Activated CD4-positive, alpha-beta T cell treated with anti-CD3 and anti-CD28 coated beads, Interleukin-2, Interleukin-4, amounts not matched to agents 100 ng/mL and 50 ng/mL, durations not matched to agents 16 hours and 8 hours (primary cell): ENCODE results near the gene CPTP.
A peak's percentile ranks its signal among the peaks of the same experiment; 100 is the strongest.

Source experiments
- DNase-seq: peaks from one replicate; pipeline ENCODE4 v3.0.0-alpha.2; 2020; ENCODE audit warnings: low spot score

CPTP gene

GRCh38 chr1:1336446-1336845 lies 11.8 kb downstream of the CPTP start:
- no peak for DNase-seq

GRCh38 chr1:1336931-1337792 lies 12.6 kb downstream of the CPTP start:
- no peak for DNase-seq

GRCh38 chr1:1337793-1338147 lies 13.2 kb downstream of the CPTP start:
- DNase-seq, result peak; percentile 29

- no peak for DNase-seq
Observed at GRCh38 chr1:1338278-1338677, 13.7 kb downstream of the CPTP start.

- no peak for DNase-seq
Observed at GRCh38 chr1:1340185-1340584, 15.6 kb downstream of the CPTP start.

- DNase-seq, result no peak
Observed at GRCh38 chr1:1340791-1341548, 16.4 kb downstream of the CPTP start.

GRCh38 chr1:1341549-1342021 lies 17.0 kb downstream of the CPTP start:
- no peak for DNase-seq

GRCh38 chr1:1342061-1342562 lies 17.5 kb downstream of the CPTP start:
- DNase-seq, result no peak

- DNase-seq, result no peak
Observed at GRCh38 chr1:1342584-1343115, 18.0 kb downstream of the CPTP start.

- DNase-seq, result no peak
Observed at GRCh38 chr1:1343811-1344421, 19.3 kb downstream of the CPTP start.

GRCh38 chr1:1344655-1345361 lies 20.2 kb downstream of the CPTP start:
- peak; percentile 58 for DNase-seq

GRCh38 chr1:1345384-1345783 lies 20.8 kb downstream of the CPTP start:
- no peak for DNase-seq

- DNase-seq, result no peak
Observed at GRCh38 chr1:1345860-1346500, 21.4 kb downstream of the CPTP start.

- DNase-seq, result no peak
Observed at GRCh38 chr1:1346501-1346890, 21.9 kb downstream of the CPTP start.

GRCh38 chr1:1347026-1347595 lies 22.5 kb downstream of the CPTP start:
- DNase-seq, result no peak

GRCh38 chr1:1347663-1348419 lies 23.2 kb downstream of the CPTP start:
- DNase-seq, result no peak

- DNase-seq, result no peak
Observed at GRCh38 chr1:1348420-1349255, 24.0 kb downstream of the CPTP start.

GRCh38 chr1:1349256-1350012 lies 24.8 kb downstream of the CPTP start, which contains the start of gene DVL1:
TSS of gene DVL1 (minus strand) at chr1:1349418. CDS start at chr1:1349065, 353 bp downstream.
- peak; percentile 59 for DNase-seq
